Fibroblast of lung (primary cell): Measurements from ENCODE around the gene RIPPLY2. TPM values are rescaled to one million over a fixed set of nuclear protein-coding genes. Genes with fewer than 3 reads are reported as not detected.

Experiments used
- DNase-seq, 2 donors: peaks; one replicate each; pipeline versions ENCODE4 v3.0.0 to v3.0.0-alpha.2; 2010; ENCODE audit warnings: low read depth in 2 of 2
- H2AFZ ChIP-seq: 2 replicates; pipeline ENCODE4 v1.5.1; 2012; ENCODE audit warnings: low read length, control low read depth, inconsistent platforms
- H3K27ac ChIP-seq: 2 replicates; pipeline ENCODE4 v1.5.1; 2011; ENCODE audit warnings: low read length, control low read depth; ENCODE audit not compliant: insufficient read depth
- H3K27me3 ChIP-seq: 2 replicates; pipeline ENCODE4 v1.5.1; 2011; ENCODE audit warnings: mild to moderate bottlenecking, low read length; ENCODE audit not compliant: control insufficient read depth, insufficient read depth
- H3K36me3 ChIP-seq: 2 replicates; pipeline ENCODE4 v1.5.1; 2011; ENCODE audit warnings: low read length; ENCODE audit not compliant: control insufficient read depth, insufficient read depth
- H3K4me1 ChIP-seq: 2 replicates; pipeline ENCODE4 v1.5.1; 2011; ENCODE audit warnings: low read length; ENCODE audit not compliant: control insufficient read depth, insufficient read depth; ENCODE audit errors: extremely low read depth
- H3K4me2 ChIP-seq: 2 replicates; pipeline ENCODE4 v1.5.1; 2011; ENCODE audit warnings: low read length, control low read depth; ENCODE audit not compliant: insufficient read depth; ENCODE audit errors: extremely low read depth
- H3K4me3 ChIP-seq, 4 experiments: fragments of 200-600 bp in 1 of 4; sonication (generic) in 1 of 4; replicated peaks in 1 of 4; 2 replicates each; pipeline ENCODE4 v1.5.1; 2011 to 2016; ENCODE audit warnings: low read length in 4 of 4, low read depth in 3 of 4, mild to moderate bottlenecking in 3 of 4, control low read depth in 2 of 4, inconsistent platforms in 1 of 4, mixed read lengths in 1 of 4; ENCODE audit not compliant: insufficient read depth in 1 of 4; ENCODE audit errors: control extremely low read depth in 1 of 4
- H3K79me2 ChIP-seq: 2 replicates; pipeline ENCODE4 v1.5.1; 2012; ENCODE audit warnings: mild to moderate bottlenecking, low read length, inconsistent platforms; ENCODE audit not compliant: control insufficient read depth, insufficient read depth
- H3K9ac ChIP-seq: 2 replicates; pipeline ENCODE4 v1.5.1; 2011; ENCODE audit warnings: mild to moderate bottlenecking, low read length, control low read depth; ENCODE audit not compliant: insufficient read depth
- H3K9me3 ChIP-seq: 2 replicates; pipeline ENCODE4 v1.5.1; 2012; ENCODE audit warnings: low read depth, low read length; ENCODE audit not compliant: control insufficient read depth, insufficient read depth
- H4K20me1 ChIP-seq: 2 replicates; pipeline ENCODE4 v1.5.1; 2011; ENCODE audit warnings: low read length; ENCODE audit not compliant: control insufficient read depth, insufficient read depth; ENCODE audit errors: extremely low read depth
- EZH2 ChIP-seq: IDR thresholded peaks from 2 replicates; pipeline ENCODE4 v1.5.1; 2012; ENCODE audit warnings: low read length, control low read depth, mild to moderate bottlenecking; ENCODE audit errors: missing control alignments
- polyA plus RNA-seq, 2 donors: library from polyadenylated mRNA; depleted of rRNA in 1 of 2; stranded (reverse) in 1 of 2; unstranded in 1 of 2; fragments of >200 nt; gene quantifications; 2 replicates each; pipeline ENCODE4 v1.2.1, GENCODE V29; 2011 to 2012; ENCODE audit warnings: missing spikeins in 1 of 2
- total RNA-seq: library from RNA; depleted of rRNA; stranded (reverse); fragments of >200 nt; gene quantifications from 2 replicates; pipeline ENCODE4 v1.2.1, GENCODE V29; 2014
- TF ChIP-seq, protein P1 (sequence below), 2 donors: IDR thresholded peaks in 1 of 2; conservative IDR thresholded peaks in 1 of 2; 1 replicate in 1 of 2; 2 replicates in 1 of 2; pipeline ENCODE4 v1.5.1; 2011 to 2012; ENCODE audit warnings: low read length in 2 of 2, control low read depth in 1 of 2, inconsistent platforms in 1 of 2, low read depth in 1 of 2, mild to moderate bottlenecking in 1 of 2

The RIPPLY2 gene
- total and polyA plus RNA-seq, 2 donors (not counting 1 experiment from before 2014, with no cell fraction given) = not detected

DNA sequence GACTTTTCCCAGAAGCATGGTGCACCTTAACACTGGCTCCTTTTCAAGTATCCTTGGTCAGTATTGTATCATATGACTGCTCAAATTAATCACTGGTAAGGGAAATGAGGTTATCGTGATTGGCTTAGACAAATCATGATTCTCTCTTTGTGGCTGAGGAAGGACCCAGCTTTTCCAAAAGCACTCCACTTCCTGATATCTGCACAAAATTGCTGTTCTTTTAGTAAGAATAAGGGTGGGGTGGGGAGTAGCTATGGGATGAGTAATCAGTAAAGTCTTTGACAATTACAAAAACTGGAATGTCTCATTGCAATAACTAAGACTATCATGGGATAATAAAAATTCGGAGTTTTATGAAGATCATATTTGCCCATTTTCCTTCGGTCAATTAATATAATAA lies 9.0 kb upstream of the RIPPLY2 start:
- DNase-seq = no peak
- Histone ChIP-seq H3K4me2 (no peak overlapping the region), H3K79me2 (no peaks in the 10 kb centered on the region), H3K9ac (no peak overlapping the region), H2AFZ (no peak overlapping the region), H3K4me3 (no peak overlapping the region), H3K4me1 (no peaks in the 10 kb centered on the region), H3K36me3 (no peaks in the 10 kb centered on the region), H3K27me3 (no peaks in the 10 kb centered on the region), H4K20me1 (no peaks in the 10 kb centered on the region), H3K27ac (no peak overlapping the region), H3K9me3 (no peaks in the 10 kb centered on the region)
- TF ChIP-seq, protein P1, sequence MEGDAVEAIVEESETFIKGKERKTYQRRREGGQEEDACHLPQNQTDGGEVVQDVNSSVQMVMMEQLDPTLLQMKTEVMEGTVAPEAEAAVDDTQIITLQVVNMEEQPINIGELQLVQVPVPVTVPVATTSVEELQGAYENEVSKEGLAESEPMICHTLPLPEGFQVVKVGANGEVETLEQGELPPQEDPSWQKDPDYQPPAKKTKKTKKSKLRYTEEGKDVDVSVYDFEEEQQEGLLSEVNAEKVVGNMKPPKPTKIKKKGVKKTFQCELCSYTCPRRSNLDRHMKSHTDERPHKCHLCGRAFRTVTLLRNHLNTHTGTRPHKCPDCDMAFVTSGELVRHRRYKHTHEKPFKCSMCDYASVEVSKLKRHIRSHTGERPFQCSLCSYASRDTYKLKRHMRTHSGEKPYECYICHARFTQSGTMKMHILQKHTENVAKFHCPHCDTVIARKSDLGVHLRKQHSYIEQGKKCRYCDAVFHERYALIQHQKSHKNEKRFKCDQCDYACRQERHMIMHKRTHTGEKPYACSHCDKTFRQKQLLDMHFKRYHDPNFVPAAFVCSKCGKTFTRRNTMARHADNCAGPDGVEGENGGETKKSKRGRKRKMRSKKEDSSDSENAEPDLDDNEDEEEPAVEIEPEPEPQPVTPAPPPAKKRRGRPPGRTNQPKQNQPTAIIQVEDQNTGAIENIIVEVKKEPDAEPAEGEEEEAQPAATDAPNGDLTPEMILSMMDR (conservative IDR thresholded peaks at IDR 0.05 in 1 of 2, IDR thresholded peaks at IDR 0.05 in 1 of 2; ENCODE audit: low read depth in 1 of 2, low read length in 2 of 2) = no peak
- TF ChIP-seq EZH2 = no peak

DNA sequence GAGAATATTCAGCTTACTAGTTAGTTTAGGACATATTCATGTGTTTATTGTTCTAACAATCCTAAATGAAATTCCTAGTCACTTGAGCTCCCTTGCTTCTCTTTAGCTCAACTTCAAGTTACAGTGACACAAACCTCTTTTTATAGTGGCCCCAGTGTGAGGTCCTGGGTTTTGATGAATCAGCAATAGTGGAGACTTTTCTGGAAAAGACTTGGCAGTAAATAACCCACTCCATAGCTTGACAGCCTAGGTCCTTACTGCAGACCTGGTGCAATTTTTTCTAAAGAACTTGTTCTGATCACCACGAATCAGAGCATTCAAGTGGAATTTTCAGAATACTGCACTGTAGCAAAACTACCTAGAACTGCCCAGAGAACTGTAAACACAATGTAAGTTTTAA lies 6.9 kb upstream of the RIPPLY2 start:
- H3K36me3 ChIP-seq = no peaks in the 10 kb centered on the region
- no peak for TF ChIP-seq EZH2
- TF ChIP-seq, protein P1 (conservative IDR thresholded peaks at IDR 0.05 in 1 of 2, IDR thresholded peaks at IDR 0.05 in 1 of 2; ENCODE audit: low read depth in 1 of 2, low read length in 2 of 2) = no peak
- no peaks in the 10 kb centered on the region for H4K20me1 ChIP-seq
- no peak overlapping the region for H3K9ac ChIP-seq
- H3K79me2 ChIP-seq = no peaks in the 10 kb centered on the region
- DNase-seq = no peak
- no peak overlapping the region for H3K4me3 ChIP-seq
- H3K27ac ChIP-seq = no peak overlapping the region
- no peaks in the 10 kb centered on the region for H3K4me1 ChIP-seq
- no peaks in the 10 kb centered on the region for H3K9me3 ChIP-seq
- no peaks in the 10 kb centered on the region for H3K27me3 ChIP-seq
- no peak overlapping the region for H3K4me2 ChIP-seq
- no peak overlapping the region for H2AFZ ChIP-seq

DNA sequence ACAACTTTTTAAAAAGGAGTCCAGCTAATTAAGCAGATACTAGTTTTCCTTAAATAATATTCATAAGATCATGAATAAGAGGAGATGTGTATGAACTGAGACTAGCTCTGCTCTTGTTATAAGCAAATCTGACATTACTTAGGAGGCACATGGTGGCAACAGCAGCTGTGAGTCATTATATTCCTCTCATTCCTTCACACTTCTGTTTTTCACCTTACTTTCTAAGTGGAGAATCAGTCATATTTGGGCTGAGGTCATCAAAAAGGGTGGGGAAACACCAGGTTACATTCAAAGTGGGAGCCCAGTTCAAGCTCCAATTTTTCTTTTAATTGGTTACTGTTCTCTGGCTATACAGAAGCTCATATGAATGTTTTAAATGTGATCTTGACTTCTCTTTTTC lies 6.0 kb upstream of the RIPPLY2 start:
- H3K79me2 ChIP-seq = no peaks in the 10 kb centered on the region
- TF ChIP-seq, protein P1 (conservative IDR thresholded peaks at IDR 0.05 in 1 of 2, IDR thresholded peaks at IDR 0.05 in 1 of 2; ENCODE audit: low read depth in 1 of 2, low read length in 2 of 2) = no peak
- no peak for TF ChIP-seq EZH2
- no peaks in the 10 kb centered on the region for H4K20me1 ChIP-seq
- no peak overlapping the region for H3K9ac ChIP-seq
- no peaks in the 10 kb centered on the region for H3K4me1 ChIP-seq
- H3K9me3 ChIP-seq = no peaks in the 10 kb centered on the region
- no peak overlapping the region for H2AFZ ChIP-seq
- no peaks in the 10 kb centered on the region for H3K27me3 ChIP-seq
- H3K4me2 ChIP-seq = no peak overlapping the region
- no peak overlapping the region for H3K27ac ChIP-seq
- no peaks in the 10 kb centered on the region for H3K36me3 ChIP-seq
- no peak for DNase-seq
- H3K4me3 ChIP-seq = no peak overlapping the region
